Measurements from ENCODE around the gene APOBEC4. TPM values are rescaled to one million over a fixed set of nuclear protein-coding genes. Genes with fewer than 3 reads are reported as not detected.
A peak's percentile ranks its signal among the peaks of the same experiment; 100 is the strongest.

Gene APOBEC4
- total and polyA plus RNA-seq, 10 of the 15 experiments (the other 5 are each of a cell fraction or from before 2014, with no cell fraction given), result 0.04 to 0.25 (median 0.06) TPM; not detected in 5

DNA sequence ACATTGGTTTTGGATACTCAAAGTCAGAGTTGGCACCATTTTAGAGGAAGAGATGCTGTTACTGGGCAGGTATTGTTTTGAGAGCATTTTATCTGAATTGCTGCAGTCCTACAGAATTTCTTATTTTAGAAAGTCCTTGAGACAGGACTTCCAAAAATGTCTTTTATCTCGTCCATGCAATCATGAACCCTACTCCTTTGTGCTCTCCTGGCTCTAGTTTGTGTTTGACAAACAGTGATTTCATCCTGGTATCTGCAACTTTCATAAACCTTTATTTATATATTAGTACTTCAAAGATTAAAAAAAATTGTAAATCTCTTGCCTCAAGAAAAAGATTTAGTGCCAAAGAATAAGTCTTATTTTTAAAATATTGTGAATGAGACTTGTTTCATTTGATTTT lies 12.9 kb downstream of the APOBEC4 start (continued):
- no peak for TF ChIP-seq NFXL1 (IDR thresholded peaks at IDR 0.05; ENCODE audit: borderline replicate concordance)
- TF ChIP-seq, protein P1, sequence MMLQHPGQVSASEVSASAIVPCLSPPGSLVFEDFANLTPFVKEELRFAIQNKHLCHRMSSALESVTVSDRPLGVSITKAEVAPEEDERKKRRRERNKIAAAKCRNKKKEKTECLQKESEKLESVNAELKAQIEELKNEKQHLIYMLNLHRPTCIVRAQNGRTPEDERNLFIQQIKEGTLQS (IDR thresholded peaks at IDR 0.05; ENCODE audit: borderline replicate concordance, extremely low read depth, low read depth, low read length), result no peak
- TF ChIP-seq SMARCA5 (IDR thresholded peaks at IDR 0.05), result no peak
- TF ChIP-seq TBL1XR1 (IDR thresholded peaks at IDR 0.05; ENCODE audit: low read depth, low read length), result no peak

DNA sequence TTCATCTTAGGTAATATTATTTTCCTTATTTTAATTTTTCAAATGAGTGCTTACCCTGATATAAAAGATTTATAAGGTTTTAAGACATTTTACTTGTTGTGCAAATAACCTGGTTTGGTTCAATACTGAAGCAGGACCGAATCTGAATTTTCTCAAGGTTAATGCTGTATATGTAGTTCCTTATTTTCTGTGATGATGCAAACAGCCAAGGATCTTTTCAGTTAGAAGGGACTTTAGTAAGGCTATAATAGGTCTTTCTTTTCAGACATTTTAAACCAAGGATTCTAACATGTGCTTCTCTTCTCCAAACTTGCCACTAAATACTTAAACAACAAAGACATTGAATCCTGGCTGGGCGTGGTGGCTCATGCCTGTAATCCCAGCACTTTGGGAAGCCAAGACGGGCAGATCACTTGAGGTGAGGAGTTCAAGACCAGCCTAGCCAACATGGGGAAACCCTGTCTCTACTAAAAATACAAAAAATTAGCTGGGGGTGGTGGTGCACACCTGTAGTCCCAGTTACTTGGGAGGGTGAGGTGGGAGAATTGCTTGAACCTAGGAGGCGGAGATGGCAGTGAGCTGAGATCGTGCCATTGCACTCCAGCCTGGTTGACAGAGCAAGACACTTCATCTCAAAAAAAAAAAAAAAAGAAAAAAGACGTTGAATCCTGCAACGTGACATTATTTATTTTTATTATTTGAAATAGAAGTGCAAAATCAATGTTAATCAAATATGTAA lies 14.3 kb downstream of the APOBEC4 start:
- no peak overlapping the region for H3K4me3 ChIP-seq
- FAIRE-seq (no peak), DNase-seq (ENCODE audit: low read depth, low spot score) (no peak), ATAC-seq (no peak)
- peaks cover 28% of the 10 kb centered on the region for H3K79me2 ChIP-seq (ENCODE audit: control insufficient read depth, insufficient read depth, low read length)
- intact Hi-C loops (cut with micrococcal nuclease; ENCODE audit: unreplicated experiment) (loop anchor here (5.0 kb wide), 1 partner anchor 273 kb away; no protein-coding TSS in a partner anchor), in situ Hi-C loops (cut with MboI) (no loop called here)
- no peak for TF ChIP-seq TCF7 (IDR thresholded peaks at IDR 0.05; ENCODE audit: borderline replicate concordance)
- no peak for TF ChIP-seq CEBPB (IDR thresholded peaks at IDR 0.05; ENCODE audit: borderline replicate concordance in 1 of 2, low read depth in 2 of 2, low read length in 2 of 2)
- no peak for TF ChIP-seq PML (IDR thresholded peaks at IDR 0.05; ENCODE audit: low read length)
- TF ChIP-seq, protein P2, sequence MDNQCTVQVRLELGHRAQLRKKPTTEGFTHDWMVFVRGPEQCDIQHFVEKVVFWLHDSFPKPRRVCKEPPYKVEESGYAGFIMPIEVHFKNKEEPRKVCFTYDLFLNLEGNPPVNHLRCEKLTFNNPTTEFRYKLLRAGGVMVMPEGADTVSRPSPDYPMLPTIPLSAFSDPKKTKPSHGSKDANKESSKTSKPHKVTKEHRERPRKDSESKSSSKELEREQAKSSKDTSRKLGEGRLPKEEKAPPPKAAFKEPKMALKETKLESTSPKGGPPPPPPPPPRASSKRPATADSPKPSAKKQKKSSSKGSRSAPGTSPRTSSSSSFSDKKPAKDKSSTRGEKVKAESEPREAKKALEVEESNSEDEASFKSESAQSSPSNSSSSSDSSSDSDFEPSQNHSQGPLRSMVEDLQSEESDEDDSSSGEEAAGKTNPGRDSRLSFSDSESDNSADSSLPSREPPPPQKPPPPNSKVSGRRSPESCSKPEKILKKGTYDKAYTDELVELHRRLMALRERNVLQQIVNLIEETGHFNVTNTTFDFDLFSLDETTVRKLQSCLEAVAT (IDR thresholded peaks at IDR 0.05), result peak; percentile 77
- TF ChIP-seq NR2C1 (IDR thresholded peaks at IDR 0.05), result no peak
- H4K20me1 ChIP-seq (ENCODE audit: control insufficient read depth, insufficient read depth), result no peaks in the 10 kb centered on the region
- H3K4me1 ChIP-seq (ENCODE audit: control insufficient read depth, insufficient read depth, low read length), result peaks cover 3% of the 10 kb centered on the region; the same call in 1 of the 2 replicates
- H3K9me3 ChIP-seq (replicated peaks; ENCODE audit: control insufficient read depth, insufficient read depth, low read length), result no peaks in the 10 kb centered on the region
- BruUV-seq (replicated peaks), result no TSS peak
- ChIA-PET SMC1A (ENCODE audit: uncharacterized antibody, unreplicated experiment) (interaction anchor here (0.6 to 2.4 kb wide), 9 partner anchors 8 to 277 kb away, joined by 4 to 25 read pairs (median 5); partner anchors contain the start of gene APOBEC4), POLR2A (interaction anchor here (0.7 to 1.7 kb wide), 2 partner anchors 9 to 255 kb away, joined by 3 to 7 read pairs; no protein-coding TSS in a partner anchor), CTCF (interaction anchor here (0.9 to 2.3 kb wide), 5 partner anchors 13 to 46 kb away, joined by 3 to 11 read pairs (median 4); partner anchors contain the start of gene APOBEC4), RAD21 (ENCODE audit: unreplicated experiment) (interaction anchor here (1.2 to 2.3 kb wide), 5 partner anchors 8 to 29 kb away, joined by 3 to 14 read pairs (median 4); partner anchors contain the start of gene APOBEC4)
- peak overlapping the region; percentile 4; the same call in 1 of the 2 replicates for H3K4me2 ChIP-seq (ENCODE audit: control insufficient read depth, insufficient read depth)
- H2AFZ ChIP-seq (ENCODE audit: control insufficient read depth, low read depth, low read length), result no peak overlapping the region
- 64% methylated on average over 6 of the region's 7 CpGs for WGBS (ENCODE audit: insufficient coverage, insufficient replicate concordance, low lambda C conversion rate, missing lambda C conversion rate)
- H3K36me3 ChIP-seq (ENCODE audit: control insufficient read depth in 2 of 2, insufficient read depth in 2 of 2, low read length in 1 of 2), result no peaks in the 10 kb centered on the region
- H3K27ac ChIP-seq (ENCODE audit: control insufficient read depth, insufficient read depth), result no peak overlapping the region
- no peaks in the 10 kb centered on the region for H3K27me3 ChIP-seq (replicated peaks in 1 of 2; ENCODE audit: control insufficient read depth in 2 of 2, insufficient read depth in 2 of 2, low read length in 1 of 2)
- H3K9ac ChIP-seq (ENCODE audit: control insufficient read depth, insufficient read depth, low read length), result no peak overlapping the region
